Right hindlimb (tissue), 1 donor: Measurements from ENCODE around the gene NLRX1.
"Not testable (repeated sequence)": the region's sequence is repeated elsewhere in the genome, so short reads cannot be mapped to it uniquely, and the experiment has no call there.

ENCODE experiments used
- DNase-seq: peaks from one replicate; pipeline ENCODE4 v3.0.0-alpha.2; 2018

Gene NLRX1

DNA sequence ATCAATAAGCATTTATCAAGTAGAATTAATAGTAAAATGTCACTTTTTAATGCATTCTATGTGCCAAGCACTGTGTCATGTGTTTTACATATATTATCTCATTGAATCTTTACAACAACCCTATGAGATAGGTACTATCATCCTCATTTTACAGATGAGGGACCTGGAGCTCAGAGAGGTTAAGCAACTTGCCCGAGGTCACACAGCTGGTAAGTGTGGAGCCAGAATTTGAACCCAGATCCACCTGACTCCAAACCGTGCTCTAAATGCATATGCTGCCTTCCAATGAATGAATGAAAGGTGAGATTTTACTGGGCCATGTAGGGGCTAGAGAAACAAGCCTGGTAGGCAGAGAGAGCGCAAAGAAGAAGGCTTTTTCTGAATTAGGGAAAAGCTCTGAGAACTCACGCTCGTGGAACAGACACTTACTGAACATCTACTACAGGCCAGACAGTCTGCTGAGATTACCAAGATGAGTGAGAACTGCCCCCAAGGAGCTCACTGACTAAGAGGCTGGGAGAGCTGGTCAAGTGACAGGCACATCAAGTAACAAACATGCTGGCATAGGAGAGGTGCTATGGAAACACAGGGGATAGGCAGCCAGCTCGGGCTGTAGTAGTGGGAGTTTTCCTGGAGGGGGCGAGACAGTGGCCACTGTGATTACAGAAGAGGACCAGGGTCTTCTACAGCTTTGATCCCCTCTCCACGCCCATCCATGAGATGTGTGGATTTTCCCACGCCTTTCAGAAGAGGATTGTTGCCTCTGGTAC is 15.3 kb upstream of the NLRX1 start:
- no peak for DNase-seq

- no peak for DNase-seq
Observed at GRCh38 chr11:119154178-119154577, 14.3 kb upstream of the NLRX1 start.

GRCh38 chr11:119155733-119156492 is 12.6 kb upstream of the NLRX1 start:
- DNase-seq = no peak

DNA sequence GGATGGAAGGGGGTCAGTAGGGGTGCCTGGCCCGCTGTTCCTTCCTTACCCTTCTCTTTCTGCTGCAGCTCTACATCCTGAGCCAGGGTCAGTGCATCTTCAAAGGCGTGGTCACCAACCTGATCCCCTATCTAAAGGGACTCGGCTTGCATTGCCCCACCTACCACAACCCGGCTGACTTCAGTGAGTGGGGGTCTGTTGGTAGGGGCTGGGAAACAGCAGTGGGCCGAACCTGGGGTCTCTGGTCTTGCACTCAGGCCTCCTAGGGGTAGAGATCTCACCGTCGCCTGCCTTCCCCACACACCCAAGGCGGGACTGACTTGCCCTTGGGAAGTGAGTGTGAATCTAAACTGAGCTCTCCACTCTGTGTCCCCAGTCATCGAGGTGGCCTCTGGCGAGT is 12.0 kb upstream of the NLRX1 start:
- DNase-seq = no peak

DNA sequence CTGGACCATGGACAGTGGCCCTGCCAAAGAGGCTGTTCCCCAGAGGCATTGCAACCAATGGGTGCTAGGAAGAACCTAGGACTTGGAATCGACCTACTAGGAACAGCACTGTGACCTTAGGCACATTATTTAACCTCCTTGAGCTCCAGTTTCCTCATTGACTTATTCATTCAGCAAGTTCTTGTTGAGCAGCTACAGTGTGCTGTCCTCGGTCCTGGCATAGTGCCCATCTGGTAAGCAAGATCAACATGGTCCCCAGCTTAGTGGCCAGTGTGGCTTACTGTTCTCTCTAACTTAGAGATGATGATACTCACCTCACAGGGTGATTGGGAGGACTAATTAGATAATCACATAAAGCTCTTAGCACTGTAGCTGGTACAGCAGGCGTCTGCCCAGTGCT is 11.5 kb upstream of the NLRX1 start:
- no peak for DNase-seq

DNA sequence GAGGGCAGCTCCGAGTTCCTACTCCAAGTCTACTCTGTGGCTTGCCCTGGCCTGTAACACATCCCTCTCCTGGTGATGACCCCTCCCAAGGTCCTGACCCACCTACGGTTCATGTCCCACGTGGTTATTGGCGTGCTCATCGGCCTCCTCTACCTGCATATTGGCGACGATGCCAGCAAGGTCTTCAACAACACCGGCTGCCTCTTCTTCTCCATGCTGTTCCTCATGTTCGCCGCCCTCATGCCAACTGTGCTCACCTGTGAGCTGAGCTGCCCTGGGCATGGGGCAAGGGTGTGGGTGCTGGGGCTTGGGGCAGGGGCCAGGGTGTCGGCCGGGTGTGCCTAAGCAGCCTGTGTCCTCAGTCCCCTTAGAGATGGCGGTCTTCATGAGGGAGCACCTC is 10.1 kb upstream of the NLRX1 start:
- no peak for DNase-seq

DNA sequence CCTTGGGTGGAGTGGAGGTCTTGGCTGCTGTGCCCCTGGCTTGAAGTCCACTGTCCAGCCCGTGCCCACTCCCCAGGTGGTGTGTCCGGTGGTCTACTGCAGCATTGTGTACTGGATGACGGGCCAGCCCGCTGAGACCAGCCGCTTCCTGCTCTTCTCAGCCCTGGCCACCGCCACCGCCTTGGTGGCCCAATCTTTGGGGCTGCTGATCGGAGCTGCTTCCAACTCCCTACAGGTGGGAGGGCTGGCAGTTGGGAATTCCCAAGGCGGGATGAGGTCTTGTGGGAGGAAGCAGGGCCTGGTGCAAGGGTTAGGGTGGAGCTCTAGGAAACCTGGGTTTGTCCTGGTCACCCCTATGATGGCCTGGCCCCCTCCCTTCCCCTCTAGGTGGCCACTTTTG is 8.4 kb upstream of the NLRX1 start:
- DNase-seq = no peak

DNA sequence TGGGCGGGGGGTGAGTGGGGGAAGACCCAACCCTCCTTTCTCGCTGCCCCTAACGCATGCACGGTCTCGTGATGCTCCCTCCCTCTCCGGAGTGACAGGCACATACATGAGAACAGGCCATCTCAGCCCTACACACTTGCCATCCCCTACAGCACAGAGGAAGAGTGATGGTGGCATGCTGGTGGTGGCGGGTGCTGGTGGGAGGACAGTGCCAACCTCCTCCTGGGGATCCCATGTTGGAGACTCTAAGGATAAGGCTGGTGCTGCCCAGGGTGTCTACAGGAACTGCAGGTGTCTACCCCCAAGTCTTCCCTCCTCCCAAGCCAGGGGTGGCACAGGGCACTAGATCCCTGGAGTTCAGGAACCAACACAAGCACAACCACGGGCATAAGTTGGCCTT is 6.7 kb upstream of the NLRX1 start:
- no peak for DNase-seq

GRCh38 chr11:119166368-119167076 is 2.0 kb upstream of the NLRX1 start:
- no peak for DNase-seq

- not testable (repeated sequence) for DNase-seq
Observed at GRCh38 chr11:119167077-119167458, 1.5 kb upstream of the NLRX1 start.

GRCh38 chr11:119167933-119168332 is 592 bp upstream of the NLRX1 start:
- no peak for DNase-seq

- DNase-seq = no peak
Observed at GRCh38 chr11:119169282-119169719, 776 bp downstream of the NLRX1 start.

DNA sequence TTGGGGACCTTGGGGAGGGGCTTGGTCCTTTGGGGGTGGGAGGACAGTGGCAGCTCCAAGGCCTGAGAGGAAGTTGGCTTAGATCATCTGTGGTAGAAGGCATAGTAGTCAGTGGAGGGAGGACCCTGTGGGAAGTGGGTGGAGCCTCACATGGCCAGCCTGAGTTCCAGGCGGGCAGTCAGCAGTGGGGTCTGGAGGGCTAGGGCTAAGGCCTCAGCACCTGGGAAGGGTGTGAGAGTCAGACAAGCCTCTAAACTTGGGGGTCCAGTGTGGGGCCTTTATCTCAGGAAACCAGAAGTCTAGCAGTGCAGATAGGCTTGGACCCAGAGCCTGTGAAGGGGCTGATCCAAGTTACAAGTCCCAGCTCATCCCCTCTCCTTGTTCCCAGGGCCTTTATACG is 4.0 kb downstream of the NLRX1 start:
- DNase-seq = no peak

GRCh38 chr11:119173453-119173852 is 4.9 kb downstream of the NLRX1 start:
- DNase-seq = no peak

DNA sequence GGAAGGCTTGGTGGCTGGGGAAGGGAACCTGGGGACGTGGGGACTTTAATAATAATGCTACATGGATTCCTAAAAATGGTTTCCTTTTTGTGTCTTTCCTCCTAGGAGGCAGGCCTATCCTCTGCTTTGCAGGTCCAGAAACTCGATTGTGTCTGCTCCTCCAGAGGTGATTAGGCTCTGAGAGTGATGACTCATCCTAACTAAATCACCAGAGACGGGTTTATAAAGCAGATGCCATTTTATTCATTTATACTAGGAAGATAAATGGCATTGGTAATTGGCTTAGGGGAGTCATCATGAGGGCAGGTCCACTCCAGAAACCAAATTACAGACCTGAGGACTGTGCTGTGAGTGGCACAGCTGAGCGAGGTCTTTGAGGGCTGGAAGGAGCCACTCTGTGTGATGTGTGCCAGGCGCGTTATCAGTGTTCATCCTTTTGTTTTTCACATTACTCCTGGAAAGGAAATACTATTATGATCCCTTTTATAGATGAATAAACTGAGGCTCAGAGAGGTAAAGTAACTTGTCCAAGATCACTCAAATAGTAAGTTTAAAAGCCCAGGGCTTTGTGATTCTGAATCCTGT is 7.1 kb downstream of the NLRX1 start:
- no peak for DNase-seq

GRCh38 chr11:119178166-119178680 is 9.7 kb downstream of the NLRX1 start:
- DNase-seq = no peak

DNA sequence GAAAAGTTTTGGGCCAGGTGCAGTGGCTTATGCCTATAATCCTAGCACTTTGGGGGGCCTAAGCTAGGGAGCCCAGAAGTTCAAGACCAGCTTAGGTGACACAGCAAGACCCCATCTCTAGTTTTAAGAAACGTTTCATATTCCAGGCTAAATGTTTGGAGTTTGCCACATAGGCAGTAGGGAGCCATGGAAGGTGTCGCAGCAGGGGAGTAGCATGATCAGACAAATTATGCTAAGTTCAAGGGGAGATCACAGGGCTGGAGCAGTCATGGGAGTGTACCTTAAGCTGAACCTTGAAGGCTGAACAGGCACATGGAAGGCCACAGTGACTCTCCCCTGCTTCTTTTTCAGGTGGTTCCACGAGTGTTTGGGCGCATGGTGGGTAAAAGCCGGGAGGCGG is 10.8 kb downstream of the NLRX1 start:
- no peak for DNase-seq

- DNase-seq = no peak
Observed at GRCh38 chr11:119179983-119180382, 11.5 kb downstream of the NLRX1 start.

DNA sequence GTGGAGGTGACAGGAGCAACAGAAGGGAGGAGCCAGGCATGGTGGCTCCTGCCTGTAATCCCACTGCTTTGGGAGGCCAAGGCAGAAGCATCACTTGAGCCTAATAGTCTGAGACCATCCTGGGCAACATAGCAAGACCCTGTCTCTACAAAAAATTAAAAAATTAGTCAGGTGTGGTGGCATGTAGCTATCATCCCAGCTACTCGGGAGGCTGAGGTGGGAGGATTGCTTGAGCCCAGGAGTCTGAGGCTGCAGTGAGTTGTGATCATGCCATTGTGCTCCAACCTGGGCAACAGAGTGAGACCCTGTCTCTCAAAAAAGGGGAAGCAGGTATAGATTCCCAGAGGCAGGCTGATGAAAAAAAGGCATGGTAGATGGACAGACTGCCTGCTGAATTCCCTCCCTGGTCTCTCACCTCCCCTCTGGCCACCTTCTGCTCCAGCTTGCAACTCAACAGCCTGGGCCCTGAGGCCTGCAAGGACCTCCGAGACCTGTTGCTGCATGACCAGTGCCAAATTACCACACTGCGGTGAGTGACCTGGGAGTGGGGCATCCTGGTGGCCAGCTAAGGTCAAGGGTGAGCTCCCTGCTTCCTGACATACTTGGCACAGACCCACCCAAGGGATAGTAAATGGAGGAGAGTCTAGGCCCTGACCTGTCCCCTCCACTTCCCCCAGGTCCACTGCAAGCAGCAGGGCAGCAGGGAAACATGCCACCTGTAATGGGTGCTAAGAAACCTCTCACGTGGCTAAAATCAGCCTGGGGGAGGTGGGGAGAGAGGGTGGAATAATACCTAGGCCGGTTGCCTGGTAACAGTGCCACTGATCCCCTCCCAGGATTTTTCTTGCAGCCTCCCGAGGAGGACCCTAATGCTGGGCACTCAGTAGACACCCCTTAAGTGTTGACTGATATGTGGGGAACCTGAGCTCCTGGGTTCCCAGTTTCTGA is 12.5 kb downstream of the NLRX1 start:
- DNase-seq = no peak

DNA sequence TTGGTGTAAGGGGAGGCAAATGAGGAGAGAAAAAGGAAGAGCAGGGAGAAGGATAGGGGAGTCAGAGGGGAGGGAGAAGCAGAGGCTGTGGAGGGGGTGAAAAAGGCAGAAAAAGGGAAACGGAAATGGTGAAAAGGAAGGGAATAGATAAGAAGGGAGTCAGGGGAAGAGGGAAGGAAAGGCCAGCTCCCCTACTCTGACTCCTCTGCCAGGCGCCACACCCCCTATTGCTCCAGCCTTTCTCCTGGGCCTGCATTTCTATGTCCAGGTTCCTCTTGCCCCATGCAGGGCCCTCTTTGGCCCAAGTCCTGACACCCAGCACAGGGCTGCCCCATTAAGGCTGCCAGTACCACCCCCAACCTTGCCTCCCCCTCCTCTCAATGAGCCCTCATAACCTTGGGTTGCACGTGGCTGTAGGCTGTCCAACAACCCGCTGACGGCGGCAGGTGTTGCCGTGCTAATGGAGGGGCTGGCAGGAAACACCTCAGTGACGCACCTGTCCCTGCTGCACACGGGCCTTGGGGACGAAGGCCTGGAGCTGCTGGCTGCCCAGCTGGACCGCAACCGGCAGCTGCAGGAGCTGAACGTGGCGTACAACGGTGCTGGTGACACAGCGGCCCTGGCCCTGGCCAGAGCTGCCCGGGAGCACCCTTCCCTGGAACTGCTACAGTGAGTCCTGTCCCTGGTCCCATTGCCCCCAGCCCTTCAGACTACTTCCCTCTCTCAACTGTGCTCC is 13.3 kb downstream of the NLRX1 start:
- DNase-seq = no peak

- not testable (repeated sequence) for DNase-seq
Observed at GRCh38 chr11:119184399-119184798, 15.9 kb downstream of the NLRX1 start.
